GM23338 (cell line): ENCODE data around the gene AEBP2.

Source experiments
- CREB1 ChIP-seq: fragments of 250-450 bp; sonication (Bioruptor Pico); IDR thresholded peaks from 2 replicates; pipeline ENCODE4 v1.5.0; 2020; ENCODE audit warnings: low read depth, mild to moderate bottlenecking, moderate library complexity
- EZH2 ChIP-seq: fragments of 200-600 bp; sonication (generic); IDR thresholded peaks from one replicate; pipeline ENCODE4 v1.8.0; 2017; ENCODE audit warnings: antibody characterized with exemption, mild to moderate bottlenecking, low read depth; ENCODE audit not compliant: unreplicated experiment
- EZH2phosphoT487 ChIP-seq: fragments of 200-600 bp; sonication (generic); IDR thresholded peaks from one replicate; pipeline ENCODE4 v1.8.1; 2018; ENCODE audit warnings: antibody characterized with exemption; ENCODE audit not compliant: unreplicated experiment
- JUNB ChIP-seq: IDR thresholded peaks from one replicate; pipeline ENCODE4 v1.6.1; 2016; ENCODE audit warnings: antibody characterized with exemption; ENCODE audit not compliant: unreplicated experiment
- POLR2AphosphoS5 ChIP-seq: IDR thresholded peaks from 2 replicates; pipeline ENCODE4 v1.6.1; 2016; ENCODE audit warnings: antibody characterized with exemption, low read depth
- ZNF331 ChIP-seq: fragments of 250-450 bp; sonication (Bioruptor Pico); IDR thresholded peaks from 2 replicates; pipeline ENCODE4 v1.5.0; 2020; ENCODE audit warnings: low read depth, mild to moderate bottlenecking, moderate library complexity
- TF ChIP-seq, protein P1 (sequence below), 2 experiments: fragments of 200-600 bp in 1 of 2; sonication (generic) in 1 of 2; conservative IDR thresholded peaks; 2 replicates each; pipeline versions ENCODE4 v1.5.1 to v1.6.1; 2016 to 2017; ENCODE audit warnings: antibody characterized with exemption in 2 of 2, low read depth in 2 of 2, mild to moderate bottlenecking in 2 of 2, moderate library complexity in 1 of 2
- TF ChIP-seq, protein P2 (sequence below): IDR thresholded peaks from one replicate; pipeline ENCODE4 v1.6.1; 2018; ENCODE audit warnings: antibody characterized with exemption; ENCODE audit not compliant: unreplicated experiment

DNA sequence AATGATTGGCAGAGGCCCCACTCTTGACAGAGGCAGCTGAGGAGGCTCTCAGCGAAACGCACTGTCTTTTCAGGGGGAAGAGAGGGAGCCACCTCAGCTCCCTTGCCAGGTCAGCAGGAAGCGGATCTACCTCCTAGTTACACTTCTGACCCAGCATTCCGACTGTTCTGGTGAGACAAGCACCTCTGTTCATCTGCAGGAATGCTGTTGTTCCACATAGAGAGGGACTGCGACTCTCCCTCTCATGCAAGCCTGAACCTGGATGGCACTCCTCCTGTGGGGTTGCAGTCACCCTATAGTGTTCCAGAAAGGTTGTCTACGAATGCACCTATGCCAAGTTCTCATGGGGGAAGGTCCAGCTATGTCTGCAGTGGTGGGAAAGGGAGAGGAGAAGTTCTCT lies 37.1 kb upstream of the AEBP2 start:
- TF ChIP-seq, protein P1, sequence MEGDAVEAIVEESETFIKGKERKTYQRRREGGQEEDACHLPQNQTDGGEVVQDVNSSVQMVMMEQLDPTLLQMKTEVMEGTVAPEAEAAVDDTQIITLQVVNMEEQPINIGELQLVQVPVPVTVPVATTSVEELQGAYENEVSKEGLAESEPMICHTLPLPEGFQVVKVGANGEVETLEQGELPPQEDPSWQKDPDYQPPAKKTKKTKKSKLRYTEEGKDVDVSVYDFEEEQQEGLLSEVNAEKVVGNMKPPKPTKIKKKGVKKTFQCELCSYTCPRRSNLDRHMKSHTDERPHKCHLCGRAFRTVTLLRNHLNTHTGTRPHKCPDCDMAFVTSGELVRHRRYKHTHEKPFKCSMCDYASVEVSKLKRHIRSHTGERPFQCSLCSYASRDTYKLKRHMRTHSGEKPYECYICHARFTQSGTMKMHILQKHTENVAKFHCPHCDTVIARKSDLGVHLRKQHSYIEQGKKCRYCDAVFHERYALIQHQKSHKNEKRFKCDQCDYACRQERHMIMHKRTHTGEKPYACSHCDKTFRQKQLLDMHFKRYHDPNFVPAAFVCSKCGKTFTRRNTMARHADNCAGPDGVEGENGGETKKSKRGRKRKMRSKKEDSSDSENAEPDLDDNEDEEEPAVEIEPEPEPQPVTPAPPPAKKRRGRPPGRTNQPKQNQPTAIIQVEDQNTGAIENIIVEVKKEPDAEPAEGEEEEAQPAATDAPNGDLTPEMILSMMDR (conservative IDR thresholded peaks at IDR 0.05; ENCODE audit: low read depth in 2 of 2), result no peak
- no peak for TF ChIP-seq EZH2
- TF ChIP-seq EZH2phosphoT487, result no peak
- no peak for TF ChIP-seq POLR2AphosphoS5
- TF ChIP-seq JUNB, result no peak
- TF ChIP-seq CREB1 (CRISPR knock-in tag), result no peak
- no peak for TF ChIP-seq ZNF331
- TF ChIP-seq, protein P2, sequence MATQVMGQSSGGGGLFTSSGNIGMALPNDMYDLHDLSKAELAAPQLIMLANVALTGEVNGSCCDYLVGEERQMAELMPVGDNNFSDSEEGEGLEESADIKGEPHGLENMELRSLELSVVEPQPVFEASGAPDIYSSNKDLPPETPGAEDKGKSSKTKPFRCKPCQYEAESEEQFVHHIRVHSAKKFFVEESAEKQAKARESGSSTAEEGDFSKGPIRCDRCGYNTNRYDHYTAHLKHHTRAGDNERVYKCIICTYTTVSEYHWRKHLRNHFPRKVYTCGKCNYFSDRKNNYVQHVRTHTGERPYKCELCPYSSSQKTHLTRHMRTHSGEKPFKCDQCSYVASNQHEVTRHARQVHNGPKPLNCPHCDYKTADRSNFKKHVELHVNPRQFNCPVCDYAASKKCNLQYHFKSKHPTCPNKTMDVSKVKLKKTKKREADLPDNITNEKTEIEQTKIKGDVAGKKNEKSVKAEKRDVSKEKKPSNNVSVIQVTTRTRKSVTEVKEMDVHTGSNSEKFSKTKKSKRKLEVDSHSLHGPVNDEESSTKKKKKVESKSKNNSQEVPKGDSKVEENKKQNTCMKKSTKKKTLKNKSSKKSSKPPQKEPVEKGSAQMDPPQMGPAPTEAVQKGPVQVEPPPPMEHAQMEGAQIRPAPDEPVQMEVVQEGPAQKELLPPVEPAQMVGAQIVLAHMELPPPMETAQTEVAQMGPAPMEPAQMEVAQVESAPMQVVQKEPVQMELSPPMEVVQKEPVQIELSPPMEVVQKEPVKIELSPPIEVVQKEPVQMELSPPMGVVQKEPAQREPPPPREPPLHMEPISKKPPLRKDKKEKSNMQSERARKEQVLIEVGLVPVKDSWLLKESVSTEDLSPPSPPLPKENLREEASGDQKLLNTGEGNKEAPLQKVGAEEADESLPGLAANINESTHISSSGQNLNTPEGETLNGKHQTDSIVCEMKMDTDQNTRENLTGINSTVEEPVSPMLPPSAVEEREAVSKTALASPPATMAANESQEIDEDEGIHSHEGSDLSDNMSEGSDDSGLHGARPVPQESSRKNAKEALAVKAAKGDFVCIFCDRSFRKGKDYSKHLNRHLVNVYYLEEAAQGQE, result no peak
